ENCODE data around the gene RGPD3. TPM values are rescaled to one million over a fixed set of nuclear protein-coding genes. Genes with fewer than 3 reads are reported as not detected.
"Not testable (repeated sequence)": the region's sequence is repeated elsewhere in the genome, so short reads cannot be mapped to it uniquely, and the experiment has no call there.

Gene RGPD3
- polyA plus RNA-seq (0.74 and 1.1 TPM in 2 replicates), polyA minus RNA-seq (1.5 TPM in 2 replicates)

- not testable (repeated sequence) for H3K4me3 ChIP-seq (ENCODE audit: low read length); H3K79me2 ChIP-seq (replicated peaks; ENCODE audit: insufficient read depth, low read length); H3K27ac ChIP-seq (ENCODE audit: low read length); H2AFZ ChIP-seq (ENCODE audit: low read depth, low read length); H3K9me2 ChIP-seq (ENCODE audit: insufficient read depth, low read length); H3K27me3 ChIP-seq (ENCODE audit: insufficient read depth, low read depth, low read length); H3K36me3 ChIP-seq (ENCODE audit: insufficient read depth, low read length); H3K9ac ChIP-seq (ENCODE audit: low read length); H3K4me2 ChIP-seq (ENCODE audit: low read length); H3K9me3 ChIP-seq (ENCODE audit: low read length); H4K20me1 ChIP-seq (ENCODE audit: insufficient read depth); H3F3A ChIP-seq (ENCODE audit: insufficient read depth, low read length, poor library complexity, severe bottlenecking)
Observed at GRCh38 chr2:106468107-106468506, at the start of gene RGPD3. RGPD3 (minus strand) TSS chr2:106468413; CDS start chr2:106468288, 125 bp downstream.

DNA sequence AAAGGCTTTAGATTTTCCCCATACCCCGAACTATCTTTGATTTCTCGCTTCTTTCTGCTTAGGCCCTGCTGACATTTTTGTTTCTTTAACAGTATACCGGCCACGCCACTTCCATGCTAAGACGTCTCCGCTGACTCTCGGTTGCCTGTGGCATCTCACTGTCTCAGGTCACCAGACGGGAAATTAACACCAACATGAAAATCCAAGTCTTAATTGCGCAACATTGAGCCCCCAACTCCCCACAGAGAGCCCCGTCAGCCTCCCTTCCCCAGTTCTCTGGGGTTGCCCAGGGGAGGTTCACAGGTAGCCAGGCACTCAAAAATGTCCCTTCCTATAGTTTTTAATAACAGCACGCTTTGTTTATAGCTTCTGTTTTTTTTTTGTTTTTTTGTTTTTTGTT is 49.1 kb upstream of the RGPD3 start:
- TF ChIP-seq TAF1 (IDR thresholded peaks at IDR 0.05; ENCODE audit: low read depth), result no peak
- TF ChIP-seq POLR2AphosphoS5 (IDR thresholded peaks at IDR 0.05), result no peak
- TF ChIP-seq RAD21 (conservative IDR thresholded peaks at IDR 0.05), result no peak
- TF ChIP-seq, protein P1, sequence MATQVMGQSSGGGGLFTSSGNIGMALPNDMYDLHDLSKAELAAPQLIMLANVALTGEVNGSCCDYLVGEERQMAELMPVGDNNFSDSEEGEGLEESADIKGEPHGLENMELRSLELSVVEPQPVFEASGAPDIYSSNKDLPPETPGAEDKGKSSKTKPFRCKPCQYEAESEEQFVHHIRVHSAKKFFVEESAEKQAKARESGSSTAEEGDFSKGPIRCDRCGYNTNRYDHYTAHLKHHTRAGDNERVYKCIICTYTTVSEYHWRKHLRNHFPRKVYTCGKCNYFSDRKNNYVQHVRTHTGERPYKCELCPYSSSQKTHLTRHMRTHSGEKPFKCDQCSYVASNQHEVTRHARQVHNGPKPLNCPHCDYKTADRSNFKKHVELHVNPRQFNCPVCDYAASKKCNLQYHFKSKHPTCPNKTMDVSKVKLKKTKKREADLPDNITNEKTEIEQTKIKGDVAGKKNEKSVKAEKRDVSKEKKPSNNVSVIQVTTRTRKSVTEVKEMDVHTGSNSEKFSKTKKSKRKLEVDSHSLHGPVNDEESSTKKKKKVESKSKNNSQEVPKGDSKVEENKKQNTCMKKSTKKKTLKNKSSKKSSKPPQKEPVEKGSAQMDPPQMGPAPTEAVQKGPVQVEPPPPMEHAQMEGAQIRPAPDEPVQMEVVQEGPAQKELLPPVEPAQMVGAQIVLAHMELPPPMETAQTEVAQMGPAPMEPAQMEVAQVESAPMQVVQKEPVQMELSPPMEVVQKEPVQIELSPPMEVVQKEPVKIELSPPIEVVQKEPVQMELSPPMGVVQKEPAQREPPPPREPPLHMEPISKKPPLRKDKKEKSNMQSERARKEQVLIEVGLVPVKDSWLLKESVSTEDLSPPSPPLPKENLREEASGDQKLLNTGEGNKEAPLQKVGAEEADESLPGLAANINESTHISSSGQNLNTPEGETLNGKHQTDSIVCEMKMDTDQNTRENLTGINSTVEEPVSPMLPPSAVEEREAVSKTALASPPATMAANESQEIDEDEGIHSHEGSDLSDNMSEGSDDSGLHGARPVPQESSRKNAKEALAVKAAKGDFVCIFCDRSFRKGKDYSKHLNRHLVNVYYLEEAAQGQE (IDR thresholded peaks at IDR 0.05; ENCODE audit: borderline replicate concordance), result no peak
- TF ChIP-seq MXI1 (conservative IDR thresholded peaks at IDR 0.05; ENCODE audit: poor library complexity, severe bottlenecking), result no peak
- no peak for TF ChIP-seq EZH2 (IDR thresholded peaks at IDR 0.05; ENCODE audit: borderline replicate concordance, insufficient read depth, low read length, poor library complexity, severe bottlenecking)
- Histone ChIP-seq H3F3A (ENCODE audit: insufficient read depth, low read length, poor library complexity, severe bottlenecking) (no peaks in the 10 kb centered on the region), H3K9me2 (ENCODE audit: insufficient read depth, low read length) (no peaks in the 10 kb centered on the region), H3K36me3 (ENCODE audit: insufficient read depth, low read length) (no peaks in the 10 kb centered on the region), H3K27me3 (ENCODE audit: insufficient read depth, low read depth, low read length) (no peaks in the 10 kb centered on the region), H3K27ac (ENCODE audit: low read length) (no peak overlapping the region), H3K4me2 (ENCODE audit: low read length) (no peak overlapping the region), H3K9me3 (ENCODE audit: low read length) (no peaks in the 10 kb centered on the region), H4K20me1 (ENCODE audit: insufficient read depth) (no peaks in the 10 kb centered on the region), H3K4me3 (ENCODE audit: low read length) (no peak overlapping the region), H3K79me2 (replicated peaks; ENCODE audit: insufficient read depth, low read length) (no peaks in the 10 kb centered on the region), H2AFZ (ENCODE audit: low read depth, low read length) (no peak overlapping the region), H3K9ac (ENCODE audit: low read length) (no peak overlapping the region)

GRCh38 chr2:106516864-106517263 is 48.7 kb upstream of the RGPD3 start:
- no peak overlapping the region for H3K9ac ChIP-seq (ENCODE audit: low read length)
- no peak overlapping the region for H2AFZ ChIP-seq (ENCODE audit: low read depth, low read length)
- H3K4me3 ChIP-seq (ENCODE audit: low read length), result no peak overlapping the region
- H3K79me2 ChIP-seq (replicated peaks; ENCODE audit: insufficient read depth, low read length), result no peaks in the 10 kb centered on the region
- H3K9me3 ChIP-seq (ENCODE audit: low read length), result no peaks in the 10 kb centered on the region
- H3K9me2 ChIP-seq (ENCODE audit: insufficient read depth, low read length), result no peaks in the 10 kb centered on the region
- no peak overlapping the region for H3K4me2 ChIP-seq (ENCODE audit: low read length)
- H3K36me3 ChIP-seq (ENCODE audit: insufficient read depth, low read length), result no peaks in the 10 kb centered on the region
- no peaks in the 10 kb centered on the region for H4K20me1 ChIP-seq (ENCODE audit: insufficient read depth)
- no peak overlapping the region for H3K27ac ChIP-seq (ENCODE audit: low read length)
- no peaks in the 10 kb centered on the region for H3F3A ChIP-seq (ENCODE audit: insufficient read depth, low read length, poor library complexity, severe bottlenecking)
- TF ChIP-seq, protein P1 (IDR thresholded peaks at IDR 0.05; ENCODE audit: borderline replicate concordance), result no peak
- TF ChIP-seq CTCF (IDR thresholded peaks at IDR 0.05; ENCODE audit: poor library complexity, severe bottlenecking), result no peak
- no peak for TF ChIP-seq MXI1 (conservative IDR thresholded peaks at IDR 0.05; ENCODE audit: poor library complexity, severe bottlenecking)
- TF ChIP-seq RAD21 (conservative IDR thresholded peaks at IDR 0.05), result no peak
- TF ChIP-seq SMC3 (conservative IDR thresholded peaks at IDR 0.05; ENCODE audit: poor library complexity), result no peak
- no peak for TF ChIP-seq POLR2AphosphoS5 (IDR thresholded peaks at IDR 0.05)
- TF ChIP-seq EP300 (conservative IDR thresholded peaks at IDR 0.05; ENCODE audit: poor library complexity, severe bottlenecking), result no peak
- no peak for TF ChIP-seq TAF1 (IDR thresholded peaks at IDR 0.05; ENCODE audit: low read depth)
- TF ChIP-seq EZH2 (IDR thresholded peaks at IDR 0.05; ENCODE audit: borderline replicate concordance, insufficient read depth, low read length, poor library complexity, severe bottlenecking), result no peak
- no peaks in the 10 kb centered on the region for H3K27me3 ChIP-seq (ENCODE audit: insufficient read depth, low read depth, low read length)
